DOHH2 (cell line): Measurements from ENCODE around the gene TACC2.

Source experiments
- CTCF ChIP-seq: fragments of 200-600 bp; sonication (generic); IDR thresholded peaks from one replicate; pipeline ENCODE4 v1.5.1; 2014; ENCODE audit warnings: antibody characterized with exemption, mild to moderate bottlenecking, low read depth, low read length; ENCODE audit not compliant: poor library complexity, severe bottlenecking
- EZH2phosphoT487 ChIP-seq: fragments of 200-600 bp; sonication (generic); IDR thresholded peaks from 2 replicates; pipeline ENCODE4 v1.6.1; 2017; ENCODE audit warnings: borderline replicate concordance, mild to moderate bottlenecking, antibody characterized with exemption, low read length, moderate library complexity, mixed read lengths

- TF ChIP-seq CTCF (no peak), EZH2phosphoT487 (no peak)
These were observed 309.2 kb downstream of the TACC2 start for GRCh38 chr10:122298206-122298597.
